OCI-LY1 (cell line): ENCODE results near the gene DCAKD.

Experiments used
- H2AFZ ChIP-seq: fragments of 200-600 bp; sonication (generic), shearing (Covaris generic); 2 replicates; pipeline ENCODE4 v1.6.0; 2014; ENCODE audit warnings: antibody characterized with exemption, mild to moderate bottlenecking, low read length
- H3F3A ChIP-seq: fragments of 200-600 bp; sonication (generic), shearing (Covaris generic); 2 replicates; pipeline ENCODE4 v1.6.0; 2014; ENCODE audit warnings: mild to moderate bottlenecking, antibody characterized with exemption, low read length, moderate library complexity; ENCODE audit not compliant: insufficient read depth
- H3K27ac ChIP-seq: fragments of 200-600 bp; sonication (generic); 2 replicates; pipeline ENCODE4 v1.5.1; 2014; ENCODE audit warnings: low read length, mixed run types, mild to moderate bottlenecking, low read depth; ENCODE audit not compliant: poor library complexity, severe bottlenecking
- H3K27me3 ChIP-seq: fragments of 200-600 bp; sonication (generic); 2 replicates; pipeline ENCODE4 v1.6.0; 2014; ENCODE audit warnings: antibody characterized with exemption, mild to moderate bottlenecking, low read length, moderate library complexity; ENCODE audit not compliant: insufficient read depth
- H3K36me3 ChIP-seq: fragments of 200-600 bp; sonication (generic); 2 replicates; pipeline ENCODE4 v1.6.1; 2014; ENCODE audit warnings: mild to moderate bottlenecking, antibody characterized with exemption, low read length, moderate library complexity, mixed read lengths; ENCODE audit not compliant: insufficient read depth
- H3K4me1 ChIP-seq: fragments of 200-600 bp; sonication (generic); 2 replicates; pipeline ENCODE4 v1.5.1; 2014; ENCODE audit warnings: mild to moderate bottlenecking, low read length, moderate library complexity; ENCODE audit not compliant: insufficient read depth, severe bottlenecking
- H3K4me2 ChIP-seq: fragments of 200-600 bp; sonication (generic), shearing (Covaris generic); 2 replicates; pipeline ENCODE4 v1.6.1; 2014; ENCODE audit warnings: low read length
- H3K4me3 ChIP-seq: fragments of 200-600 bp; sonication (generic); 2 replicates; pipeline ENCODE4 v1.5.1; 2014; ENCODE audit warnings: low read length, low read depth, mild to moderate bottlenecking, mixed read lengths; ENCODE audit not compliant: poor library complexity, severe bottlenecking
- H3K79me2 ChIP-seq: fragments of 200-600 bp; shearing (Covaris generic); 2 replicates; pipeline ENCODE4 v1.6.1; 2016; ENCODE audit warnings: mixed run types, low read length, mixed read lengths; ENCODE audit not compliant: insufficient read depth
- H3K9ac ChIP-seq: fragments of 200-600 bp; sonication (generic), shearing (Covaris generic); 2 replicates; pipeline ENCODE4 v1.6.1; 2014; ENCODE audit warnings: mild to moderate bottlenecking, low read length, mixed read lengths
- H3K9me2 ChIP-seq: fragments of 200-600 bp; sonication (generic), shearing (Covaris generic); 2 replicates; pipeline ENCODE4 v1.6.1; 2014; ENCODE audit warnings: low read depth, mild to moderate bottlenecking, low read length, mixed read lengths
- H3K9me3 ChIP-seq: fragments of 200-600 bp; shearing (Covaris generic); 2 replicates; pipeline ENCODE4 v1.6.1; 2014; ENCODE audit warnings: low read length, mixed read lengths
- H4K20me1 ChIP-seq: fragments of 200-600 bp; sonication (generic), shearing (Covaris generic); 2 replicates; pipeline ENCODE4 v1.6.0; 2016; ENCODE audit warnings: mild to moderate bottlenecking, low read length; ENCODE audit not compliant: insufficient read depth
- EZH2 ChIP-seq: fragments of 200-600 bp; sonication (generic), shearing (Covaris generic); IDR thresholded peaks from 2 replicates; pipeline ENCODE4 v1.8.0; 2017; ENCODE audit warnings: borderline replicate concordance, mixed run types, mild to moderate bottlenecking, antibody characterized with exemption, low read length, moderate library complexity, mixed read lengths
- TF ChIP-seq, protein P1 (sequence below): fragments of 200-600 bp; sonication (generic), shearing (Covaris generic); IDR thresholded peaks from 2 replicates; pipeline ENCODE4 v1.5.1; 2017; ENCODE audit warnings: mild to moderate bottlenecking, antibody characterized with exemption, low read length, moderate library complexity, mixed read lengths

DCAKD gene, protein sequence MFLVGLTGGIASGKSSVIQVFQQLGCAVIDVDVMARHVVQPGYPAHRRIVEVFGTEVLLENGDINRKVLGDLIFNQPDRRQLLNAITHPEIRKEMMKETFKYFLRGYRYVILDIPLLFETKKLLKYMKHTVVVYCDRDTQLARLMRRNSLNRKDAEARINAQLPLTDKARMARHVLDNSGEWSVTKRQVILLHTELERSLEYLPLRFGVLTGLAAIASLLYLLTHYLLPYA

DNA sequence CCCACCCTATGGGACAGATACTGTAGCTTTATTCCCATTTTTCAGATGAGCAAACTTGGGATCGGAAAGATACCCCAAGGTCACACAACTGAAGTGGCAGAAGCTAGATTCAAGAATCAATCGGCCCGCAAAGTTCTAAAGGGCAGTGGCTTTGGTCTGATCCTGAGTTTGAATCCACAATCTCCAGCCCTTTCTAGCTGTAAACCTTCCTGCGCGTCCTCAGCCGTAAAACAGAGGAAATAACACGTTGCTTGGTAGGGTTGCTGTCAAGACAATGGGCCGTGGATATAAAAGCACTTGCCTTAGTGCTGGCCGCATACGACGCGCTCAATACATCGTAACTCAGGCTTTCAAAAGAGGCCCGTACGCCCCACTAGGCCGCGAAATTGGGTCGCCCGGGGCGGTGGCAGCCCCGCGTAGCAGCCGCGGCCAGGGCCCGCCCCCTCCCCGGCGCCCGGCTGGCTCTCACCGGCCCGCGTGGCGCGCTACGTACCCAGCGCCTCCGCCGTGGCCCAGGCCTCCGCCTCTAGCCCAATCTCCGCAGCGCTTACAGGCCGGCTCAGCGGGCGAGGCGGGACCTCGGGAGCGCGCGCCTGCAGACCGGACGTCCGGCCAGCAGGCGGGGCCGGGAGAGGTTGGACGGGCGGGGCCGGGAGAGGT lies at the start of gene DCAKD:
Gene DCAKD (minus strand): TSS at position 573 of the 660 bp plus-strand sequence. CDS start 16,747 bp downstream, outside the sequence.
- Histone ChIP-seq H3K36me3 (no peaks in the 10 kb centered on the region), H3K27me3 (no peaks in the 10 kb centered on the region), H3K9me2 (no peaks in the 10 kb centered on the region), H2AFZ (no peak within 1 kb of the TSS), H3K4me1 (peaks cover 32% of the 10 kb centered on the region), H3K79me2 (peaks cover 26% of the 10 kb centered on the region), H3K4me3 (peak within 1 kb of the TSS; percentile 77), H3K9ac (peak within 1 kb of the TSS; percentile 94), H4K20me1 (no peaks in the 10 kb centered on the region), H3K4me2 (peak within 1 kb of the TSS; percentile 100), H3K9me3 (no peaks in the 10 kb centered on the region), H3K27ac (peak within 1 kb of the TSS; percentile 93), H3F3A (no peaks in the 10 kb centered on the region)
- TF ChIP-seq EZH2 = no peak
- TF ChIP-seq, protein P1, sequence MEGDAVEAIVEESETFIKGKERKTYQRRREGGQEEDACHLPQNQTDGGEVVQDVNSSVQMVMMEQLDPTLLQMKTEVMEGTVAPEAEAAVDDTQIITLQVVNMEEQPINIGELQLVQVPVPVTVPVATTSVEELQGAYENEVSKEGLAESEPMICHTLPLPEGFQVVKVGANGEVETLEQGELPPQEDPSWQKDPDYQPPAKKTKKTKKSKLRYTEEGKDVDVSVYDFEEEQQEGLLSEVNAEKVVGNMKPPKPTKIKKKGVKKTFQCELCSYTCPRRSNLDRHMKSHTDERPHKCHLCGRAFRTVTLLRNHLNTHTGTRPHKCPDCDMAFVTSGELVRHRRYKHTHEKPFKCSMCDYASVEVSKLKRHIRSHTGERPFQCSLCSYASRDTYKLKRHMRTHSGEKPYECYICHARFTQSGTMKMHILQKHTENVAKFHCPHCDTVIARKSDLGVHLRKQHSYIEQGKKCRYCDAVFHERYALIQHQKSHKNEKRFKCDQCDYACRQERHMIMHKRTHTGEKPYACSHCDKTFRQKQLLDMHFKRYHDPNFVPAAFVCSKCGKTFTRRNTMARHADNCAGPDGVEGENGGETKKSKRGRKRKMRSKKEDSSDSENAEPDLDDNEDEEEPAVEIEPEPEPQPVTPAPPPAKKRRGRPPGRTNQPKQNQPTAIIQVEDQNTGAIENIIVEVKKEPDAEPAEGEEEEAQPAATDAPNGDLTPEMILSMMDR = no peak

DNA sequence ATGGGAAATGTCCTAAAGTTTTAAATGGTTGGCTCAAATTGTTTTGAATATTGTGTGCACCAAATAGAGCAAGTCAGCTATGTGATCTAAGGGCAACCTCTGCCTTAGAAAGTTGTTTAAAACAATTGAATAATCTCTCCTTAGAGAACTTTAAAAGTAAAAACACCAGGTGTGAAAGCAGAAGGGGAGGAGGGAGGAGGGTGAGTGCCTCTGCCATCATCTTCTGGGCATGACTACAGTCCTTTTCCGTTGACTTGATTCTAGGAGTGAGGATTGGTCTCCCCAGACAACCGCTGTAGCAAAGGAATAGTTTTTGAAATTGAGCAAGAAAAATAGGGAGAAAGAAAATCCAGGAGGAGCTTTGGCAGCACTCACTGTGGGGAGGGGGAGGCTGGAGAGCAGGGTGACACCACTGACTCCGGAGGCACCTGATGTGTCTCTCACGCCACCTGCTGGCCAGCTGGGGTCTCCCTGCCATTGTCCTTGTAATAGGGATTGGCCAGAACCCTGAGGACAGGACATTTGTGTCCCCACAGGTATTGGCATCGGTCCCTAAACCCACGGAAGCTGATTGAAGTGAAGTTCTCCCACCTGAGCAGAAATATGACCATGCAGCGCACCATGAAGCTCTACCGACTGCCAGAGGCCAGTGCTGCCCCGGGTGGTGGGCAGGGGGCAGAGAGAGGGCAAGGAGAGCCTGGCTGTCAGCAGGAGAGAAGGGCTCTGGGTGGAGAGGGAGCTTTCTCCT lies 47.6 kb upstream of the DCAKD start:
- Histone ChIP-seq H3K4me3 (no peak overlapping the region), H3K9me2 (no peaks in the 10 kb centered on the region), H3K4me1 (peaks cover 19% of the 10 kb centered on the region), H3K27ac (peak overlapping the region; percentile 25), H2AFZ (no peak overlapping the region), H3K79me2 (no peaks in the 10 kb centered on the region), H4K20me1 (no peaks in the 10 kb centered on the region), H3K9me3 (no peaks in the 10 kb centered on the region), H3K27me3 (no peaks in the 10 kb centered on the region), H3K36me3 (peaks cover 87% of the 10 kb centered on the region), H3K9ac (no peak overlapping the region), H3K4me2 (no peak overlapping the region), H3F3A (no peaks in the 10 kb centered on the region)
- no peak for TF ChIP-seq EZH2
- TF ChIP-seq, protein P1 = peak; percentile 92

DNA sequence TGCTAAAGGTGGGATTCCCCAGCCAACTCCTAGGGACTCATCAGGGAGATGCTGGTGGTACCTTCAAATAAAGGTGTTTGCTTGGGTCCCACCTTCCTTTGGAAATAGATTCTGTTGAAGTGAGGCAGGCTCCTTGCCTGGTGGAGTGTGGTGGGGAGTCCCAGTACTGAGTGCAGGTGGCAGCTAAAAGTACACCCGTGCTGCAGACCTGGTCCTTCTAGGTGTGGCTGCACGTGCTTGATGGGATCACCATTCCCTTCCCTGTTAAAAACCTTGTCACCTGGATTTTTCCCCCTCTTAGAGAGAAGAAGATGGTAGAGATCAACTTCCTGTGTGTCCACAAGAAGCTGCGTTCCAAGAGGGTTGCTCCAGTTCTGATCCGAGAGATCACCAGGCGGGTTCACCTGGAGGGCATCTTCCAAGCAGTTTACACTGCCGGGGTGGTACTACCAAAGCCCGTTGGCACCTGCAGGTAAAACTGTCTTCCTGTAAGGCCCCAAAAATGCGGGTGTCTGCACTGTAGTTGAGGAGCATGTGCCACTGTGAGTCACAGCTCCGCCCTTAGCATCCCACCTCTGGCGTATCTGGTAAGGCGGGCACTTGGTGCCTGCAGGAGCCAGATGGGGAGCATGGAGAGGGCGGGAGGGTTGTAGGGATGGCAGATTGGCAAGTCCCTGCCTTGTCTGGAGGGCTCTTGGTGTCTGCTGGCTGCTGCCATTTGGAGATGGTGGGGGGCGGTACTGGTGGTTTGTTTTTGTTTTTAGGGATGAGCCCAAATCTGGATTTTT lies 46.8 kb upstream of the DCAKD start:
- Histone ChIP-seq H3K9ac (no peak overlapping the region), H3K9me3 (no peaks in the 10 kb centered on the region), H3K27ac (peak overlapping the region; percentile 25), H3F3A (no peaks in the 10 kb centered on the region), H3K9me2 (no peaks in the 10 kb centered on the region), H3K4me1 (peaks cover 19% of the 10 kb centered on the region), H3K27me3 (no peaks in the 10 kb centered on the region), H4K20me1 (no peaks in the 10 kb centered on the region), H3K79me2 (no peaks in the 10 kb centered on the region), H3K36me3 (peaks cover 87% of the 10 kb centered on the region), H2AFZ (no peak overlapping the region), H3K4me2 (no peak overlapping the region), H3K4me3 (no peak overlapping the region)
- no peak for TF ChIP-seq EZH2
- TF ChIP-seq, protein P1 = no peak
